ENCODE data around the gene EVC2. TPM values are rescaled to one million over a fixed set of nuclear protein-coding genes. Genes with fewer than 3 reads are reported as not detected.

Gene EVC2
- total RNA-seq, 1 donor from 2014 or later: 1.4 TPM

DNA sequence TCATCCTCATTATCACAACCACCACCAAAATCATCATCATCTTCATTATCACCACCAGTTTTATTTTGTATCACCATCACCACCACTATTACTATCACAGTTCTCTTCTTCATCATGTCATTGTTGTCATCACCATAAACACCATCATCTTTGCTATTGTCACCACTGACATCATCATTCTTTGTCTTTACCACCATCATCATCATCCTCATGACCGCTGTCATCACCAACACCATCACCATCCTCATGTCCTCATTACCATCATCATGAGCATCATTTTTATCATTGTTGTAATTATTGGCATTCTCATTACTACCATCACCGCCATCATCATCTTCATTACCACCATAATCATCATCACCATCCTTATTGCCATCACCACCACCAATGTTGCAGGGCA is 34.0 kb upstream of the EVC2 start:
- Histone ChIP-seq H3K4me3 (no peak overlapping the region), H3K9me3 (replicated peaks) (no peaks in the 10 kb centered on the region), H3K4me1 (peaks cover 8% of the 10 kb centered on the region), H3K27ac (replicated peaks) (no peak overlapping the region), H3K36me3 (peaks cover 20% of the 10 kb centered on the region), H3K27me3 (ENCODE audit: low read depth) (no peaks in the 10 kb centered on the region)
- intact Hi-C loops (cut with micrococcal nuclease): no loop called here
- DNase-seq: no peak
- TF ChIP-seq, protein P1, sequence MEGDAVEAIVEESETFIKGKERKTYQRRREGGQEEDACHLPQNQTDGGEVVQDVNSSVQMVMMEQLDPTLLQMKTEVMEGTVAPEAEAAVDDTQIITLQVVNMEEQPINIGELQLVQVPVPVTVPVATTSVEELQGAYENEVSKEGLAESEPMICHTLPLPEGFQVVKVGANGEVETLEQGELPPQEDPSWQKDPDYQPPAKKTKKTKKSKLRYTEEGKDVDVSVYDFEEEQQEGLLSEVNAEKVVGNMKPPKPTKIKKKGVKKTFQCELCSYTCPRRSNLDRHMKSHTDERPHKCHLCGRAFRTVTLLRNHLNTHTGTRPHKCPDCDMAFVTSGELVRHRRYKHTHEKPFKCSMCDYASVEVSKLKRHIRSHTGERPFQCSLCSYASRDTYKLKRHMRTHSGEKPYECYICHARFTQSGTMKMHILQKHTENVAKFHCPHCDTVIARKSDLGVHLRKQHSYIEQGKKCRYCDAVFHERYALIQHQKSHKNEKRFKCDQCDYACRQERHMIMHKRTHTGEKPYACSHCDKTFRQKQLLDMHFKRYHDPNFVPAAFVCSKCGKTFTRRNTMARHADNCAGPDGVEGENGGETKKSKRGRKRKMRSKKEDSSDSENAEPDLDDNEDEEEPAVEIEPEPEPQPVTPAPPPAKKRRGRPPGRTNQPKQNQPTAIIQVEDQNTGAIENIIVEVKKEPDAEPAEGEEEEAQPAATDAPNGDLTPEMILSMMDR (IDR thresholded peaks at IDR 0.05; ENCODE audit: borderline replicate concordance): no peak

DNA sequence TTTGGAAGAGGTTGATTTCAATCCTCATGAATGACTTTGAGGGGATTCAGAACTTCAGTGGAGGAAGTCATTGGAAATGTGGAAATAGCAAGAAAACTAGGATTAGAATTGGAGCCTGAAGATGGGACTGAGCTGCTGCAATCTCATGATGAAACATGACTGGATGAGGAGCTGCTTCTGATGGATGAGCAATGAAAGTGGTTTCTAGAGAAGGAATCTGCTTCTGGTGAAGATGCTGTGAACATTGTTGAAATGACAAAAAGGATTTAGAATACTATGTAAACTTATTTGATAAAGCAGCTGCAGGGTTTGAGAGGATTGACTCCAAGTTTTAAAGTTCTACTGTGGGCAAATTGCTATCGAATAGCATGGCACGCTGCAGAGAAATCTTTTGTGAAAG is 29.7 kb upstream of the EVC2 start:
- Histone ChIP-seq H3K4me3 (no peak overlapping the region), H3K9me3 (replicated peaks) (no peaks in the 10 kb centered on the region), H3K27ac (replicated peaks) (no peak overlapping the region), H3K36me3 (peaks cover 26% of the 10 kb centered on the region), H3K4me1 (no peaks in the 10 kb centered on the region), H3K27me3 (ENCODE audit: low read depth) (no peaks in the 10 kb centered on the region)
- DNase-seq: no peak
- TF ChIP-seq, protein P1 (IDR thresholded peaks at IDR 0.05; ENCODE audit: borderline replicate concordance): no peak
- intact Hi-C loops (cut with micrococcal nuclease): no loop called here

DNA sequence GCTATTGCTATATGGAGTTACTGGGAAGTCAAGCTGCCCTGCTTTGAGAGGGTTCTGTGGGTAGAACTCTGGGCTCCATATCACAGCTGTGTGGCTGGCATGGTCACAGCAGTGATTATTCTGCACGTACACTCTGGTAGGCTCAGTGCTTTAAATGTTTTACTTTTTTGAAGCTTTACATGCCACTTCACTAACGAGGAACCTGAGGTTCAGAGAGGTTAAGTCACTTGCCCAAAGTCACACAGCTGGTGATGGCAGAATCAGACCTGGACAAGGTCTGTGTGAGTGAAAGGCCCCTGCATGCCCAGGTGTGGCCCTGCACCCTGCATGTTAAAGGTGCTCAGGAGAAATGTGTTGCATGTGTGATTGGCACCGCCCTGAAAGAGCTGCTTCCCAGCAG is 27.1 kb upstream of the EVC2 start:
- H3K27me3 ChIP-seq (ENCODE audit: low read depth): no peaks in the 10 kb centered on the region
- H3K27ac ChIP-seq (replicated peaks): no peak overlapping the region
- TF ChIP-seq, protein P1 (IDR thresholded peaks at IDR 0.05; ENCODE audit: borderline replicate concordance): no peak
- no peaks in the 10 kb centered on the region for H3K4me1 ChIP-seq
- no peak for DNase-seq
- intact Hi-C loops (cut with micrococcal nuclease): no loop called here
- H3K36me3 ChIP-seq: peaks cover 18% of the 10 kb centered on the region
- no peak overlapping the region for H3K4me3 ChIP-seq
- H3K9me3 ChIP-seq (replicated peaks): no peaks in the 10 kb centered on the region

DNA sequence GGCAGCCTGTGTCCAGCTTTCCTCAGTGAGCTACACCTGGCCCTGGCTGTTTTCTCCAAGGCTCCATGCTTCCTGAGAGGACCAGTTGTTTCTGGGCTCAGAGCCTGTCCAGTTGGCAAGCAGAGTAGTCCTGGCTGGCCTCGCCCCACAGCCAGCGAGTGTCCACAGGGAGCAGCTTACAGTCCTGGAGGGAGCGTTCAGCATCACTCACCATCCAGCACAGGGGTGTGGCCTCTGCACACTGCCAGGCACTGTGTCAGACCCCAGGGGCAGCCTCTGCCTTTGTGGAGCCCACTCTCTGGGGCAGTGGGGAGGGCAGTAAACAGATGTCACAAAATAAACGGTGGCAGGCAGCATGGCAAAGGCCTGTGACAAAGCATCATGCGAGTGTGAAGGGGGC is 26.5 kb upstream of the EVC2 start:
- H3K4me3 ChIP-seq: no peak overlapping the region
- no peaks in the 10 kb centered on the region for H3K4me1 ChIP-seq
- H3K9me3 ChIP-seq (replicated peaks): no peaks in the 10 kb centered on the region
- DNase-seq: peak; percentile 51
- peaks cover 23% of the 10 kb centered on the region for H3K36me3 ChIP-seq
- intact Hi-C loops (cut with micrococcal nuclease): no loop called here
- no peak overlapping the region for H3K27ac ChIP-seq (replicated peaks)
- H3K27me3 ChIP-seq (ENCODE audit: low read depth): no peaks in the 10 kb centered on the region
- TF ChIP-seq, protein P1 (IDR thresholded peaks at IDR 0.05; ENCODE audit: borderline replicate concordance): no peak

DNA sequence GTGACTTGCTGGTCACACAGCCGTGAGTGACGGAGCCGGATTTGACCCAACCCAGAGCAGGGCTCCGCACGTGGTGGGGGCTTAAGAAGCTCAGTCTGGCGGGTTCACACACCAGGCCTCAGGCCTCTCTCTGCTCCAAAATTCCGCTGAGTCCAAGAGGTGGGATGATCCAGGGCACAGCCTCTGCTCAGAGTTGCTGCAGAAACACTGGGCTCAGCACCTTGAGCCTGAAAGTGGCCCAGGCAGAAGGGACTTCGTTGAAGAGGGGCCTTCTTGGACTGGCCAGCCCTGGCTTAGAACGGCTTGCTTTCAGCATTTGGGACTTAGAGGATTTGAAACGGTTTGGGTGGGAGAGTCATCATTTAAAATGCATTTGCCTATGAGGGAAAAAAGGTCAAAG is 23.8 kb upstream of the EVC2 start:
- Histone ChIP-seq H3K36me3 (peaks cover 31% of the 10 kb centered on the region), H3K4me3 (no peak overlapping the region), H3K9me3 (replicated peaks) (no peaks in the 10 kb centered on the region), H3K27ac (replicated peaks) (no peak overlapping the region), H3K4me1 (no peaks in the 10 kb centered on the region), H3K27me3 (ENCODE audit: low read depth) (no peaks in the 10 kb centered on the region)
- TF ChIP-seq, protein P1 (IDR thresholded peaks at IDR 0.05; ENCODE audit: borderline replicate concordance): no peak
- intact Hi-C loops (cut with micrococcal nuclease): no loop called here
- no peak for DNase-seq

Measured in left ventricle myocardium inferior (tissue), 1 donor.